NB4 (cell line): ENCODE data around the gene MINDY4.

ENCODE experiments used
- CTCF ChIP-seq: IDR thresholded peaks from one replicate; pipeline ENCODE4 v1.5.1; 2012; ENCODE audit warnings: low read depth, low read length
- MAX ChIP-seq: IDR thresholded peaks from 2 replicates; pipeline ENCODE4 v1.6.1; 2011; ENCODE audit warnings: low read depth, low read length
- POLR2A ChIP-seq: IDR thresholded peaks from 2 replicates; pipeline ENCODE4 v1.6.1; 2011; ENCODE audit warnings: mild to moderate bottlenecking; ENCODE audit not compliant: insufficient read length; ENCODE audit errors: extremely low read depth

- TF ChIP-seq CTCF, result no peak
- TF ChIP-seq POLR2A, result no peak
- TF ChIP-seq MAX, result no peak
Measured at GRCh38 chr7:30849565-30849964, 78.3 kb downstream of the MINDY4 start.
